ENCODE data around the gene GPR62. TPM values are rescaled to one million over a fixed set of nuclear protein-coding genes. Genes with fewer than 3 reads are reported as not detected.

Gene GPR62
- total RNA-seq, 2 donors from 2014 or later, result 0.12 to 0.82 TPM

DNA sequence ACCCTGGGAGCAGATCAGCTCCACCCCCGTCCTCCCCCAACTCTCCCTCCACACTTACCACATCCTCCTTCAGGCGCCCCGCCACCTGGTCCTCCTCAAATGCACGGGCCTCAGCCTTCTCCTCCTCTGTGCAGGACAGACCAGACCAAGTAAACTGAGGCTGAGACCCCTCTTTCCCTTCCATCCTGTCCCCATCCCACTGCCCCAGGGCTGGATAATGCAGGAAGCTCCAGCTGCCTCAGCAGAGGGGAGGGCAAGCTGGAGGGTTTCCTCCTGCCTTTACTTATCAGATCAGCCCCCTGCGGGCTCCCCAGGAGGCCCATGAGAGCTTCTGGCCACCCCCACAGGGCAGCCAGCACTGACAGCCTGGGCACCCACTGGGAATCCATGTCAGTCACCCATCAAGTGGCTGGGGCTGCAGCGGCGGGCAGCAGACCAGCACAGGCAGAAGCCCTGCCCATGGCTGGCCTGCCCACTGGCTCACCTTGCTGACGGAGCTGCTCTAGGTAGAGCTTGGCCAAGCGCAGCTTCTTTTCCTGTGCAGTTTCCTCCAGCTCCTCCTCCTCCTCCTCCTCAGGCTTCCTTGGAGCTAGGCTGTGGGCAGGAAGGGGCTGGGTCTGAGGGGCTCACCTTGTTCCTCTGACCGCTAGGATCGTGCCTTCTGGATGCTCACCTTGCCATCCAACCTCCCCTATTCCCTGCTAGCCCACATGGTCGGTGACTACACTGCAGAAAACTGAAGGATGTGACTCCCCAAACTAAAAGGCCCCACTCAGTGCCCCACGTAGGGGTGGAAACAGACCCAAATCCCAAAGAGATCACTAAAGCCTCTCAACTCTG lies 17.4 kb upstream of the GPR62 start:
- H3K27me3 ChIP-seq, result no peaks in the 10 kb centered on the region
- TF ChIP-seq CTCF (IDR thresholded peaks at IDR 0.05), result no peak
- DNase-seq (ENCODE audit: low spot score), result no peak
- no peak overlapping the region for H3K27ac ChIP-seq
- H3K36me3 ChIP-seq, result peaks cover 59% of the 10 kb centered on the region
- H3K4me1 ChIP-seq, result peaks cover 0 to 25% of the 10 kb centered on the region in 2 donors
- H3K4me3 ChIP-seq, result no peak overlapping the region
- no peaks in the 10 kb centered on the region for H3K9me3 ChIP-seq

DNA sequence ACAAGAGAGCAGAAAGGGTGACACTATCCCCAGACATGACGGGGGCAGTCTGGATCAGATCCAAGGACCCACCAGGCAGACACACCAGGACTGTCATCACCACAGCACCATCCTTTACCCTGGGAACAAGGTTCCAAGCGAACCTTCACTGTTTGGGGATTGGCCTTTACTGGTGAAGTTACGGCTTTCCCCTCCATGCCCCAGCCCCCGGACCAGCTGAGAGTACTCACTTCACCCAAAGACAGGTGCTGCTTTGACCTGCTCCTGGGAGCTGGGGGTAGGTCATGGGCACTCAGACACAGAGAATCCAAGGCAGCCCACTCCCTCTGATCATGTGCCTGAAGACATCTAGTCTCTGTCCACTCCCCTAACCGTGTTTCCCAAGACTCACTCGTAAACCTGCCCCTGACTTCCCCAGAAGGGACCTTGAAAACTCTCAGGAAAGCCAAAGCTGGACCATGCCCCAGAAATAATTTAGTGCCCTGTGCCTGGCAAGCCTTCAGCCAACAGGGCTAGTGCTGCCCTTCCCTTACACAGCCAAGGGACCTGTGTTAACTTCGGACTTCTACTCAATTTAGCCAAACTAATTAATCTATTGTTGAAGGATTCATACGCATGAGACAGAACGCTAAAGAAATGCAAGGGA lies 16.3 kb upstream of the GPR62 start:
- Histone ChIP-seq H3K27me3 (no peaks in the 10 kb centered on the region), H3K4me3 (no peak overlapping the region), H3K36me3 (peaks cover 48% of the 10 kb centered on the region), H3K27ac (no peak overlapping the region), H3K9me3 (no peaks in the 10 kb centered on the region), H3K4me1 (peaks cover 0 to 32% of the 10 kb centered on the region in 2 donors)
- TF ChIP-seq CTCF (IDR thresholded peaks at IDR 0.05), result no peak
- DNase-seq (ENCODE audit: low spot score), result no peak

DNA sequence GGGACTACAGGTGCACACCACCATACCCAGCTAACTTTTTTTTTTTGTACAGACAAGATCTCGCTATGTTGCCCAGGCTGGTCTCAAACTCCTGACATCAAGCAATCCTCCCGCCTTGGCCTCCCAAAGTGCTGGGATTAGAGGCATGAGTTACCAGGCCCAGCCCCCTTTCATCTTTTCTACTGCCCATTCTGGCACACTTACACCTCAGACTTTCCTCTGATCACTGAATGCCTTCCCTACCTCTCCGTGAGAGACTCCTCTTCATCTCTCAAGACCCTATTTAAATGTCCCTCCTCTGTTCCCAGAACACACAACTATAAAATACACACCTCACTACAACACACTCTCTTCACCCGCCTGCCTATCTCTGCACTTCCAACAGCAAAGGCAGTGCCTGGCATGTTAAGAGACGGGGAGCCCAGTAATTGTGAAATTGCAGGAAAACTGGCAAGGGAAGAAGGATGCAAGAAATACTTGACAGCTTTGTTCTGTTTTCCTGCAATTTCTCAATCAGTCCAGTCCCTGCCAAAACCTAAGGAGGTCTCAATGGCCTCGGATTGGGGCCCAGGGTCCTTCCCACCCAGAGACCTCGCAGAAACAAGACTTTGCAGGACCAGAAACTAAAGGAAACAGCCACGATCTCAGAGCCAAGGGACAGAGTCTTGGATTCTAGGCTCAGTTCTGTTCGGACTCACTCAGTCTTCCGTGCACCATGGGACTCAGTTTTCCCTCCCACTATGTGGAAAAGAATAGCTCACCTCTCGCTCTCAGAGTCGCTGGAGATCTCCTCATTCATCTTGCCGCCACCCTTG lies 14.3 kb upstream of the GPR62 start:
- H3K4me3 ChIP-seq, result peak overlapping the region; percentile 57 to 80
- H3K4me1 ChIP-seq, result peaks cover 0 to 32% of the 10 kb centered on the region in 2 donors
- peaks cover 29% of the 10 kb centered on the region for H3K36me3 ChIP-seq
- H3K27me3 ChIP-seq, result no peaks in the 10 kb centered on the region
- no peaks in the 10 kb centered on the region for H3K9me3 ChIP-seq
- DNase-seq (ENCODE audit: low spot score), result no peak
- peak overlapping the region in 1 of 2 donors; percentile 67 for H3K27ac ChIP-seq
- no peak for TF ChIP-seq CTCF (IDR thresholded peaks at IDR 0.05)

DNA sequence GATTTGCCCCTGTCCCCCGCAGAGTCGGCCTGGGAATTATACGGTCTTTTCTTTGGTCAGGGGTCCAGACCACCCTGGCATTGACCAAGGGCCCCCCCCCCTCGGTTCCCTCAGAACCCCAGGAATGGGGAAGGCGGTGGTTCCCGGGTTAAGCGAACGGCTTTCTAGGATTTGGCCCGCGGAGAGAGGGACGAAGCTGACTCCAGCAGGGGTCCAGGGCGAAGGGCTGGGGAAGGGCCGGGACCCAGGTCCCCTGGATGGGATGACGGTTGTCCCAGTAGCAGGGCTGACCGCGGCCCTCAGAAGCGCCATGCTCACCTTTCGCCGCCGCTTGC lies 13.8 kb upstream of the GPR62 start:
- Histone ChIP-seq H3K36me3 (peaks cover 23% of the 10 kb centered on the region), H3K27me3 (no peaks in the 10 kb centered on the region), H3K4me1 (peaks cover 0 to 32% of the 10 kb centered on the region in 2 donors), H3K4me3 (peak overlapping the region; percentile 57 to 80), H3K27ac (peak overlapping the region; percentile 36 to 67), H3K9me3 (no peaks in the 10 kb centered on the region)
- no peak for TF ChIP-seq CTCF (IDR thresholded peaks at IDR 0.05)
- DNase-seq (ENCODE audit: low spot score), result no peak

- no peaks in the 10 kb centered on the region for H3K9me3 ChIP-seq
- peak within 1 kb of the TSS; percentile 57 to 80 for H3K4me3 ChIP-seq
- H3K4me1 ChIP-seq, result peaks cover 0 to 32% of the 10 kb centered on the region in 2 donors
- TF ChIP-seq CTCF (IDR thresholded peaks at IDR 0.05), result peak; percentile 97 to 99
- no peaks in the 10 kb centered on the region for H3K27me3 ChIP-seq
- peaks cover 17% of the 10 kb centered on the region for H3K36me3 ChIP-seq
- peak within 1 kb of the TSS; percentile 95 to 96 for H3K27ac ChIP-seq
- peak; percentile 100 for DNase-seq (ENCODE audit: low spot score)
Observed at GRCh38 chr3:51941798-51942602, 13.2 kb upstream of the GPR62 start, which contains the start of the genes PARP3 and RRP9. TSS of gene PARP3 (plus strand) at chr3:51942363. CDS start at chr3:51943356, 993 bp downstream. TSS of gene RRP9 (minus strand) at chr3:51941904. CDS start at chr3:51941867, 37 bp downstream.
